ENCODE results near the gene NLRP10. TPM values are rescaled to one million over a fixed set of nuclear protein-coding genes. Genes with fewer than 3 reads are reported as not detected.

Gene NLRP10
- total RNA-seq, 1 donor from 2014 or later = not detected

- DNase-seq (ENCODE audit: low read depth) = no peak
- no peak within 1 kb of the TSS for H3K4me3 ChIP-seq (ENCODE audit: low read depth, low read length)
- TF ChIP-seq, protein P1, sequence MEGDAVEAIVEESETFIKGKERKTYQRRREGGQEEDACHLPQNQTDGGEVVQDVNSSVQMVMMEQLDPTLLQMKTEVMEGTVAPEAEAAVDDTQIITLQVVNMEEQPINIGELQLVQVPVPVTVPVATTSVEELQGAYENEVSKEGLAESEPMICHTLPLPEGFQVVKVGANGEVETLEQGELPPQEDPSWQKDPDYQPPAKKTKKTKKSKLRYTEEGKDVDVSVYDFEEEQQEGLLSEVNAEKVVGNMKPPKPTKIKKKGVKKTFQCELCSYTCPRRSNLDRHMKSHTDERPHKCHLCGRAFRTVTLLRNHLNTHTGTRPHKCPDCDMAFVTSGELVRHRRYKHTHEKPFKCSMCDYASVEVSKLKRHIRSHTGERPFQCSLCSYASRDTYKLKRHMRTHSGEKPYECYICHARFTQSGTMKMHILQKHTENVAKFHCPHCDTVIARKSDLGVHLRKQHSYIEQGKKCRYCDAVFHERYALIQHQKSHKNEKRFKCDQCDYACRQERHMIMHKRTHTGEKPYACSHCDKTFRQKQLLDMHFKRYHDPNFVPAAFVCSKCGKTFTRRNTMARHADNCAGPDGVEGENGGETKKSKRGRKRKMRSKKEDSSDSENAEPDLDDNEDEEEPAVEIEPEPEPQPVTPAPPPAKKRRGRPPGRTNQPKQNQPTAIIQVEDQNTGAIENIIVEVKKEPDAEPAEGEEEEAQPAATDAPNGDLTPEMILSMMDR (conservative IDR thresholded peaks at IDR 0.05; ENCODE audit: low read depth, low read length) = no peak
Observed at GRCh38 chr11:7931168-7931567, 34.1 kb downstream of the NLRP10 start, which contains the start of gene OR10A6. OR10A6 (minus strand) TSS chr11:7931268; CDS start chr11:7928662, 2,606 bp downstream.

DNA sequence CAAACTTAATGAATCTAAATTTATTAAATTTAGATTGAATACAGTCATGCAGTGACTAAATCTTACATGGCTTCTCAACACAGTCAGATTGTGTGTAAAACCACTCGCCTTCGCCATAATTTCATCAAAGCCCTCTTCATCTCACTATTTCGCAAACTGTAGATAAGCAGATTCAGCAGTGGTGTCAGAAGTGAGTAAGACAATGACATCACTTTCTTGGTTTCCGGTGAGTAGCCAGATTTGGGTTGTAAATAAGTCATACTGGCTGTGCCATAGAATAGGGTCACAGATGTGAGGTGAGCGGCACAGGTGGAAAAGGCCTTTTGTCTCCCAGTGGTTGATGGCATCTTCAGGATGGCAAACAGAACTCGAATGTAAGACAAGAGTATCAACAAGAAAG lies 37.6 kb downstream of the NLRP10 start:
- TF ChIP-seq, protein P1 (conservative IDR thresholded peaks at IDR 0.05; ENCODE audit: low read depth, low read length) = no peak
- H3K4me3 ChIP-seq (ENCODE audit: low read depth, low read length) = no peak overlapping the region
- DNase-seq (ENCODE audit: low read depth) = no peak

- H3K4me3 ChIP-seq (ENCODE audit: low read depth, low read length) = no peak overlapping the region
- DNase-seq (ENCODE audit: low read depth) = no peak
- TF ChIP-seq, protein P1 (conservative IDR thresholded peaks at IDR 0.05; ENCODE audit: low read depth, low read length) = no peak
Observed at GRCh38 chr11:7924536-7924935, 40.7 kb downstream of the NLRP10 start.

- H3K4me3 ChIP-seq (ENCODE audit: low read depth, low read length) = no peak overlapping the region
- no peak for DNase-seq (ENCODE audit: low read depth)
- TF ChIP-seq, protein P1 (conservative IDR thresholded peaks at IDR 0.05; ENCODE audit: low read depth, low read length) = no peak
Observed at GRCh38 chr11:7918141-7918540, 47.1 kb downstream of the NLRP10 start.

Other genes with a start within 250 kb of the NLRP10 start
- gene OR5P2, start 168.5 kb downstream of the NLRP10 start, total RNA-seq = not detected in 2 replicates
- gene OR5P3, start 134.6 kb downstream of the NLRP10 start, total RNA-seq = not detected in 2 replicates
- gene OR10A6, start 34.2 kb downstream of the NLRP10 start, total RNA-seq = not detected in 2 replicates
- gene OR10A3, start 23.7 kb downstream of the NLRP10 start, total RNA-seq = not detected in 2 replicates
- gene EIF3F, start 21.9 kb upstream of the NLRP10 start, total RNA-seq = 306 and 357 TPM in 2 replicates
- gene TUB, start 115.8 kb upstream of the NLRP10 start, total RNA-seq = 2.9 and 3.2 TPM in 2 replicates
- 0.92 and 1.6 TPM in 2 replicates for gene RIC3, start 203.6 kb upstream of the NLRP10 start, total RNA-seq

All from epithelial cell of proximal tubule (primary cell).